ENCODE measurements around the gene TTLL12. TPM values are rescaled to one million over a fixed set of nuclear protein-coding genes. Genes with fewer than 3 reads are reported as not detected.

The TTLL12 gene
- total RNA-seq, 1 experiment from 2014 or later, result 38.8 TPM

GRCh38 chr22:43218786-43219185 is 31.9 kb upstream of the TTLL12 start:
- in situ Hi-C loops (cut with HindIII; ENCODE audit: low pct_unique_long_range_greater_than_20kb, low sequenced_read_pairs), result no loop called here
- peak; percentile 9 for DNase-seq (ENCODE audit: low read depth)

DNA sequence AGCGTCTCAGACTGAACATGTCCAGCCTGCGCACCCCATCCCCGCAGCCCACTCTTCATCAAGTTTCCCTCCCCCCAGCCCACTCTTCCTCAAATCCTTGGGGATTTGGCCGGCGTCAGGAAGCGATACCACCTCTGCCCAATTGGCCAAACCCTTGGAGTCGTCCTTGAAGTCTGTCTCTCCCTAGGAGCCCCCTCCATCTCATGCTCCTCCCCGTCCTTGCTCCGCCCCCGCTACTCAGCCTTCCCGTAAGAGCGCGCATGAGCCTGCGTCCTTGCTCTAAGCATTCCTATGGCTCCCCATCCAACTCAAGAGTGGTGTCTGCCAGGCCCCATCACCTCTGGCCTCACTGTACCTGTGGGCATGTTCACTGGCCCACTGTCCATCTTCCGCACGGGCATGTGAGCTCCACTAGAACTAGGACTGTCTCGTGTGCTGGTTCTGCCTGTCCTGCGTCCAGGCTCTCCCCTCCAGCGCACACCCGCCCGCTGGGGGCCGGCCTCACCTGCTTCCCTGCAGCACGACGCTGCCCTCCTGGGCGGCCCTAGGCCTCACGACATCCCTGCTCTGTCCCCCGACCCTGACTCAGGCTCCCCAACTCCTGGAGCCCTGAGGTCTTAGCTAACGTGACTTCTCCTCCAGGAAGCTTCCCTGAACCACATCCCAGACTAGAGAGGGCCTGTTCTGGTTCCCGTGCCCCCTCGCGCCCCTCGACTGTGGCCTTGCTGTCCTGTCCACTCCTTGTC is 30.5 kb upstream of the TTLL12 start:
- in situ Hi-C loops (cut with HindIII; ENCODE audit: low pct_unique_long_range_greater_than_20kb, low sequenced_read_pairs), result no loop called here
- no peak for DNase-seq (ENCODE audit: low read depth)

GRCh38 chr22:43216738-43217137 is 29.8 kb upstream of the TTLL12 start:
- in situ Hi-C loops (cut with HindIII; ENCODE audit: low pct_unique_long_range_greater_than_20kb, low sequenced_read_pairs), result no loop called here
- no peak for DNase-seq (ENCODE audit: low read depth)

DNA sequence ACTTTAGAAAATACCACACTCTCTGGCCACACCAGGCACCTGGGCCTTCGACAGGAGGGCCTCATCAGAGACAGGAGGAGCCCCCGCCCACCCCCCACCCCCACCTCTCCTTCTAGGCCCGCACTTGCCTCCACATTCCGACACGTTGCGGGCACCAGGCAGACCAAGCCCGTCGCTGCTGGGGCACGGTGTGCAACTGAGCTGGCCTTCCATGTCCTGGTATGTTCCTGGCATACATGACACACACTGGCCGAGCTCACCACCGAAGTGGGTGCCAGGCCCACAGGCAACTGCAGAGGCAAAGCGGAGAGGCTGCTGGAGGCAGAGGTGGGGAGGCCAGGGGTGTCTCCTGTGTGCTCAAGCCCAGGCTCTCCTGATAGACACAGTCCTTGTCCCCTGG is 27.0 kb upstream of the TTLL12 start:
- in situ Hi-C loops (cut with HindIII; ENCODE audit: low pct_unique_long_range_greater_than_20kb, low sequenced_read_pairs), result no loop called here
- no peak for DNase-seq (ENCODE audit: low read depth)

GRCh38 chr22:43213051-43213450 is 26.1 kb upstream of the TTLL12 start:
- in situ Hi-C loops (cut with HindIII; ENCODE audit: low pct_unique_long_range_greater_than_20kb, low sequenced_read_pairs), result no loop called here
- DNase-seq (ENCODE audit: low read depth), result no peak

DNA sequence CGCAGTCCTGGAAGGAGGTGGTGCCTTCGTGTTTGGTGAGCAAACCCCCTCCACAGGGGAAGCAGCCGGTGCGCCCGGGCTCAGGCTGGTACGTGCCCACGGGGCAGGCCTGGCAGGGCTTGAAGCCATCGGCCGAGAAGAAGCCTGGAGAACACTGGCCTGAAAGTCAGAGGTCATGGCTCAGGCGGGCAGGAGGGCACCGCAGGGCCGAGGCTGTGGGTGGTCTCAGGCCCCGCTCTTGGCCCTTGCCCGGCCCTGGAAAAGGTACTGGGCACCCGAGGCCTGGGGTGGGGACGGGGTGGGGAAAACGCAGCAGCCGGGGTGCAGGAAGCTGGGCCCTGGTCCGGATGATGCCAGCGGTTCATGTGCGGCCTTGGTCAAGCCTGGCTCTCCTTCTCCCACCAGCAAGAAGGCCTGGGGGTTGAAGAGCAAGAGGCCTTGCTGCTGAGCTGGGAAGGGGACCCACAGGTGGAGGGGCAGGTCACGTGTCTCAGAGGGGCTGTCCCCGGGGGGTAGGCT is 25.6 kb upstream of the TTLL12 start:
- in situ Hi-C loops (cut with HindIII; ENCODE audit: low pct_unique_long_range_greater_than_20kb, low sequenced_read_pairs), result no loop called here
- DNase-seq (ENCODE audit: low read depth), result no peak

GRCh38 chr22:43211941-43212433 is 25.1 kb upstream of the TTLL12 start:
- no peak for DNase-seq (ENCODE audit: low read depth)
- in situ Hi-C loops (cut with HindIII; ENCODE audit: low pct_unique_long_range_greater_than_20kb, low sequenced_read_pairs), result no loop called here

GRCh38 chr22:43210631-43211515 is 23.9 kb upstream of the TTLL12 start:
- DNase-seq (ENCODE audit: low read depth), result no peak
- in situ Hi-C loops (cut with HindIII; ENCODE audit: low pct_unique_long_range_greater_than_20kb, low sequenced_read_pairs), result no loop called here

DNA sequence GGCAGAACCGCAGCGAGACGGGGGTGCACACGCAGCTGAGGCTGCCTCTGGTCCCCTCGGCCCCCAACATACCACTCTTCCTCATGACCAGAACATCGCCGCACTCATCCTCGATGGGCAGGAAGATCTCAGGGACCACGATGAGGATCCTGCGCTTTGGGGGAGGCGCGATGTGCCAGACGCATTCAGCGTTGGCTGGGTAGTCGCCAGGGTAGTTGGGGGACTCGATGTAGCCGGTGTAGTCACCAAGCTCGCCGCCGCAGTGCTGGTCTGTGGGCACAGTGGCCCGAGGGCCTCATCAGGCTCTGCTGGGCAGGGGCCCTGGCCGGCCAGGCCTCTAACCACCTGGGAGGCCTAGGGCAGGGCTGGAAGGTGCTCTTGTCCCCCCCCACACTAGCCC is 23.0 kb upstream of the TTLL12 start:
- in situ Hi-C loops (cut with HindIII; ENCODE audit: low pct_unique_long_range_greater_than_20kb, low sequenced_read_pairs), result no loop called here
- DNase-seq (ENCODE audit: low read depth), result no peak

- in situ Hi-C loops (cut with HindIII; ENCODE audit: low pct_unique_long_range_greater_than_20kb, low sequenced_read_pairs), result no loop called here
- DNase-seq (ENCODE audit: low read depth), result no peak
These were observed 22.6 kb upstream of the TTLL12 start for GRCh38 chr22:43209523-43209890.

- in situ Hi-C loops (cut with HindIII; ENCODE audit: low pct_unique_long_range_greater_than_20kb, low sequenced_read_pairs), result no loop called here
- no peak for DNase-seq (ENCODE audit: low read depth)
These were observed 22.0 kb upstream of the TTLL12 start for GRCh38 chr22:43208703-43209522.

DNA sequence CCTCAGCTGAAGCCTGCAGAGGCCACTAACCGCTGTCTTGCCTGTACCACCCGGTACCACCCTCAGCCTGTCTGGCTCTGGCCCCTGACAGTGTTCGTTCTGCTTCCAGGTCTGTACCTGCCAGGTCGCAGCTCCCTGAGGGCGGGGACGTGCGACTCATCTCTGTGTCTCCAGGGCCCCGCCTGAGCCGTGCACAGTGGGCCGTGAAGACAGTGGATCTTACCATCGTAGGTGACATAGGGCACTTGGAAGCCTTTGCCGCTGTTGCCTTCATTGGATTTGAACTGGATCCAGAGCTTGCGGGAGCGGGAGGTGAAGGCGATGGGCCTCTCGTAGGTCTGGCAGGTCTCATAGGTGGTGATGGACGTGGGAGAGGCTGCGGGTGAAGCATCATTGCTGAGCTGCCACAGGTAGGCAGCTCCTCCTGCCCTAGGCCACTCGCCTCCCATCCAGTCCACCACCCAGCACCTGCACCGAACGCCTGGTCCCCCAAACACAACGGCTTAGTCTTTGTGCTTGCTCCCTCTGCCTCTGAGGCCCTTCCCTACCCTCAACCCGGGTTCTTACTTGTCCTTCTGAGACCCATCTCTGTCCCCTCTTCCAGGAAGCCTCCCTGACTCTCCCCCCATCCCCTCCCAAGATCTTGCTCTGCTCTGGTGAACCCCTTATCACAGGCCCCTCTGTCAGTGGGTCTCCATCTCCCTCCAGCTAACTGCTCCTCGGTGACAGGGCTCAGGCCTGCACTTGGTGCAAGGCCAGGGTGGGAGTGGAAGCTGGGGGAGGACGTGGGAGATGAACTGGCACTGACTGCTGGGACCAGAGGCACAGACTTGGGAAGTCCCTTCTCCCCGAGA is 21.1 kb upstream of the TTLL12 start:
- in situ Hi-C loops (cut with HindIII; ENCODE audit: low pct_unique_long_range_greater_than_20kb, low sequenced_read_pairs), result no loop called here

DNA sequence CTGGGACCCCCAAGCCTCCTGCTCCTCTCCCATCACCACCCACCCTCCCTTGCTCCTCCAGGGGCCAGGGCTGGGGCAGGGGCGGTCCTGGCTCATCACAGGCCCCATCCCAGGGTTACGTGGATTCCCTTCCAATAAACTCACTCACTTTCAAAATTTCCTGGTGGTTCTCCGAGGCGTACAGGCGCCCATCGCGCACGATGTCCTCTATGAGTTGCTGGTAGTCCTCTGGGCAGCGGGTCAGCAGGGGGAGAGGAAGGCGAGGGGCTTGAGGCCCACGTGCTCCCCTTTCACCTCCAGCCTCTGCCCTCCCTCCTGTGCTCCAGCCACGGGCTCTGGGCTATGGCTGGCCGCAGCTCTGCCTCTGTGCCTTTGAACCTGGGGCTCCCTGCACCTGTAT is 20.5 kb upstream of the TTLL12 start:
- in situ Hi-C loops (cut with HindIII; ENCODE audit: low pct_unique_long_range_greater_than_20kb, low sequenced_read_pairs), result no loop called here

More for the DNA sequence above, 21.1 kb upstream of the TTLL12 start:
- DNase-seq (ENCODE audit: low read depth), result no peak

DNA sequence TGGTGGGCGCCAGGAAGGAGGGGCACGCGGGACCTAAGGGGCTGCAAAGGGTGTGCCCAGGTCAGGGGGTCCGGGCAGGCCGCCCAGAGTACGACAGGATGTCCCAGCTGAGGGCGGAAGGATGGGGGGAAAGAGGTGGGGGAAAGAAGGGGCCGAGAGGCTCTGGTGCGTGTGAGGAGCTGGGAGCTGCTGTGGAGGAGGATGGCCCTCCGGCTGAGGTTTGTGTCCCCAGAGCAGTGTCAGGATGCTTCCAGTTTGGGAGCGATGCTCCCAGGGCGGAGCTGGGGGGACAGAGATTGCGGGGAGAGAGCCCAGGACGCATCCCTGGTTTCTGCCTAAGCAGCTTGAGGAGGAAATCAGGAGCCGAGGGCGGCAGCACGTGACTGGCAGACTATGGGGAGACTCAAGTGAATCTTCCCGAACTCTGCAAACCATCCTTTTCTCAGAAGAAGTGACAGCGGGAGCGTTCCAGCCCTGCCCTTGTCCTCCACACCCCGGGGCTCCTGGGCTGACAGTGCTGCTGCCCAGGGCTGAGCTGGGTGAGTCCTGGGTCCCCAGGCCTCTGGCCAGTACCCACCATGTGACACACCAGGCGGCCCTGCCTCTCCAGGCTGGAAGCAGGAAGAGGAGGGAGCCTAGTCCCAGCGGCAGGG is 19.7 kb upstream of the TTLL12 start:
- no peak for DNase-seq (ENCODE audit: low read depth)
- in situ Hi-C loops (cut with HindIII; ENCODE audit: low pct_unique_long_range_greater_than_20kb, low sequenced_read_pairs), result no loop called here

More for the DNA sequence above, 20.5 kb upstream of the TTLL12 start:
- no peak for DNase-seq (ENCODE audit: low read depth)

GRCh38 chr22:43205748-43206508 is 19.0 kb upstream of the TTLL12 start:
- no peak for DNase-seq (ENCODE audit: low read depth)
- in situ Hi-C loops (cut with HindIII; ENCODE audit: low pct_unique_long_range_greater_than_20kb, low sequenced_read_pairs), result no loop called here

DNA sequence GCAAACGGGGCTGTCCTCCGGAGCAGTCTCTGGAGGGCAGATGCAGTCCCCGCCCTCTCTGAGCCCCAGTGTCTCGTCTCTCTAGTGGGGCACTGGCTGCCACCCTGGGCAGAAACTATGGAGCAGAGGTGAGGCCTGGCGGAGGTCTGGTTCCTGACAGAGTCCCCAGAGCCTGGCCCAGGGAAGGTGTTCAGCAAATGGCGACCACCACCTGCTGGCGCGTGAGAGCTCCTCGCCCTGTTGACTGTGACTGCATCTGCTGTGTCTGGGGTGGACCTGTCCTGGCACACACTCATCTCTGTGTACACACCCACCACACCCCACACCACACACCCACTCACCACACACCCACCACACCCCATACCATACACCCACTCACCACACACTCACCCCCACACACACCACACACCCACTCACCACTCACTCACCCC is 18.3 kb upstream of the TTLL12 start:
- no peak for DNase-seq (ENCODE audit: low read depth)
- in situ Hi-C loops (cut with HindIII; ENCODE audit: low pct_unique_long_range_greater_than_20kb, low sequenced_read_pairs), result no loop called here

Measured in Caki2 (cell line).